Adrenal gland (tissue), 5 donors: ENCODE data around the gene PODXL.

Experiments used
- POLR2A ChIP-seq, 2 donors: fragments of 450-650 bp; IDR thresholded peaks; one replicate each; pipeline ENCODE4 v1.6.1; 2017; ENCODE audit warnings: antibody characterized with exemption in 2 of 2, mild to moderate bottlenecking in 2 of 2, moderate library complexity in 1 of 2
- TF ChIP-seq, protein P1 (sequence below), 6 experiments: fragments of 450-650 bp in 4 of 6; fragments of 200-600 bp in 2 of 6; sonication (generic) in 1 of 6; IDR thresholded peaks; 1 replicate in 5 of 6; 2 replicates in 1 of 6; pipeline versions ENCODE4 v1.5.1 to v1.8.0; 2016 to 2021; ENCODE audit warnings: antibody characterized with exemption in 6 of 6, mild to moderate bottlenecking in 2 of 6, moderate library complexity in 1 of 6
- donor health status: DM: no; HTN: no; CAD: no.

DNA sequence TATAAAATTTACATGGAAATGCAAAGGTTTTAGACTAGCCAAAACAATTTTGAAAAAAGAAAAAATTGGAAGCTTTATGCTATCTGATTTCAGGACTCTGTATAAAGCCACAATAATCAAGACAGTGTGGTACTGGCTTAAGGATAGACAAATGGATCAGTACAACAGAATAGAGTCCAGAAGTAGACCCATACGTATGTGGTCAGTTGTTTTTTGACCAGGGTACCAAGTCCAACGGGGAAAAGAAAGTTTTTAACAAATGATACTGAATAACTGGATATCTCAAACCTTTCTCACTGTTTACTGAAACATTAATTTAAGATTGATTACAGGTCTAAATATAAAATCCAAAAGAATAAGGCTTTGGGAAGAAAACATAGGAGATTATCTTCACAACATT, 79.7 kb downstream of the PODXL start:
- TF ChIP-seq, protein P1, sequence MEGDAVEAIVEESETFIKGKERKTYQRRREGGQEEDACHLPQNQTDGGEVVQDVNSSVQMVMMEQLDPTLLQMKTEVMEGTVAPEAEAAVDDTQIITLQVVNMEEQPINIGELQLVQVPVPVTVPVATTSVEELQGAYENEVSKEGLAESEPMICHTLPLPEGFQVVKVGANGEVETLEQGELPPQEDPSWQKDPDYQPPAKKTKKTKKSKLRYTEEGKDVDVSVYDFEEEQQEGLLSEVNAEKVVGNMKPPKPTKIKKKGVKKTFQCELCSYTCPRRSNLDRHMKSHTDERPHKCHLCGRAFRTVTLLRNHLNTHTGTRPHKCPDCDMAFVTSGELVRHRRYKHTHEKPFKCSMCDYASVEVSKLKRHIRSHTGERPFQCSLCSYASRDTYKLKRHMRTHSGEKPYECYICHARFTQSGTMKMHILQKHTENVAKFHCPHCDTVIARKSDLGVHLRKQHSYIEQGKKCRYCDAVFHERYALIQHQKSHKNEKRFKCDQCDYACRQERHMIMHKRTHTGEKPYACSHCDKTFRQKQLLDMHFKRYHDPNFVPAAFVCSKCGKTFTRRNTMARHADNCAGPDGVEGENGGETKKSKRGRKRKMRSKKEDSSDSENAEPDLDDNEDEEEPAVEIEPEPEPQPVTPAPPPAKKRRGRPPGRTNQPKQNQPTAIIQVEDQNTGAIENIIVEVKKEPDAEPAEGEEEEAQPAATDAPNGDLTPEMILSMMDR (IDR thresholded peaks at IDR 0.05), result no peak
- no peak for TF ChIP-seq POLR2A (IDR thresholded peaks at IDR 0.05)
